ENCODE measurements around the gene AQP12B.

DNA sequence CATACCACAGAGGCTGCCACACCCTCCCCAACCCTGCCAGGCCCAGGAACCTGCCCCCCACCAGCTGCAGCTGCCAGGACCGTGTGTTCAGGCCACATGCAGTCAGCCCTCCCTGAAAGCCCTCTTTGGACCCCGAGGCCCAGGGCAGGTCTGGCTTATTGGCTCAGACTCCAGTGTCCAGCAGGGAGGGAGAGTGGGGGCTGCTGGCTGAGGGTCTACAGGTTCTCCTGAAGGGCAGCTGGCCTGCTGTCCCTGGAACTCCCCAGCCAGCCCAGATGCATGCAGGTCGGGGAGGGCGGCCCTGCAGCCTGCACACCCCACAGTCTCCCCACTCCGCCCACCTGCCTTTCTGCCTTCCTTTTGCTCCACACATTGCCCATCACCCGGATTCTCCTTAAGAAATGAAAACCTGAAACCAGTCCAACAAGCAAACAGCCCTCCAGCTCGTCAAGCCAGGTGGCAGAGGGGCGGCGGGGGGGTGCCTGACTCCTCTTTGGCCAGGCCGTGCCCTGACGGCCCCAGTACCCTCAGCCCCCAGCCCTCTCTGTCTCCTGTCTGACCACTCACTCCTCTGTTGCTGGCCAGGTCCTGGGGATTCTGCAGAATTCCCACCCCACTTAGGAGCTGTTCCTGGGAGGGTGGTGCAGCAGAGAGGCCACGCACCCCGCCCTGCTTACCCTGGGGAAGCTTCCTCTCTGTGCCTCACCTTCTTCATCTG lies 39.4 kb downstream of the AQP12B start:
- TF ChIP-seq POLR2A (IDR thresholded peaks at IDR 0.05): no peak
- TF ChIP-seq, protein P1, sequence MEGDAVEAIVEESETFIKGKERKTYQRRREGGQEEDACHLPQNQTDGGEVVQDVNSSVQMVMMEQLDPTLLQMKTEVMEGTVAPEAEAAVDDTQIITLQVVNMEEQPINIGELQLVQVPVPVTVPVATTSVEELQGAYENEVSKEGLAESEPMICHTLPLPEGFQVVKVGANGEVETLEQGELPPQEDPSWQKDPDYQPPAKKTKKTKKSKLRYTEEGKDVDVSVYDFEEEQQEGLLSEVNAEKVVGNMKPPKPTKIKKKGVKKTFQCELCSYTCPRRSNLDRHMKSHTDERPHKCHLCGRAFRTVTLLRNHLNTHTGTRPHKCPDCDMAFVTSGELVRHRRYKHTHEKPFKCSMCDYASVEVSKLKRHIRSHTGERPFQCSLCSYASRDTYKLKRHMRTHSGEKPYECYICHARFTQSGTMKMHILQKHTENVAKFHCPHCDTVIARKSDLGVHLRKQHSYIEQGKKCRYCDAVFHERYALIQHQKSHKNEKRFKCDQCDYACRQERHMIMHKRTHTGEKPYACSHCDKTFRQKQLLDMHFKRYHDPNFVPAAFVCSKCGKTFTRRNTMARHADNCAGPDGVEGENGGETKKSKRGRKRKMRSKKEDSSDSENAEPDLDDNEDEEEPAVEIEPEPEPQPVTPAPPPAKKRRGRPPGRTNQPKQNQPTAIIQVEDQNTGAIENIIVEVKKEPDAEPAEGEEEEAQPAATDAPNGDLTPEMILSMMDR (IDR thresholded peaks at IDR 0.05): no peak
